ENCODE measurements around the gene DSPP. TPM values are rescaled to one million over a fixed set of nuclear protein-coding genes. Genes with fewer than 3 reads are reported as not detected.

The DSPP gene
- total RNA-seq, 1 donor, result not detected

DNA sequence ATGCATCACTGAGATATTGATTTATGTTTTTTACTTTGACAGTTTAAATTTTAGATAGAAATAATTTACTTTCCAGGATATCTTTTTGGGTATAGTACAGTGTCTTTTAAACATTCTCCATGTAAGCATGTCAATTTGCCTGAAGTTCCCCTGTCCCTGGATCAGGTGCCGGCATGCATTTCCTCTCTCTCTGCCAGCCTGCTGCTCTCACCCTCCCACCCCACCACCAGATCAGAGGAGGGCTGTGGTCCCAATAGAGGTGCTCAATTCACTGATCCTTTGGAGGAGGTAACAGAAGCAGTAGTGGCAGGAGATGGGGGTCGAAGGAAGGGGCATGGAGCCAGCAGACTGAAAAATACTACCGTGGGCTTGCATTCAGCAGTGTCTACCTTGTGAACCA is 28.3 kb upstream of the DSPP start:
- Histone ChIP-seq H3K4me2 (ENCODE audit: insufficient read depth, low read length) (no peak overlapping the region), H3K27ac (ENCODE audit: low read depth, low read length) (no peak overlapping the region), H3K9me3 (ENCODE audit: low read depth, low read length) (no peaks in the 10 kb centered on the region), H4K20me1 (ENCODE audit: insufficient read depth, low read length) (no peaks in the 10 kb centered on the region), H3K4me3 (ENCODE audit: insufficient read depth, low read length) (no peak overlapping the region), H3K79me2 (ENCODE audit: insufficient read depth, low read length) (no peaks in the 10 kb centered on the region), H3K36me3 (ENCODE audit: insufficient read depth, low read length) (no peaks in the 10 kb centered on the region), H2AFZ (ENCODE audit: low read length) (no peak overlapping the region), H3K27me3 (ENCODE audit: insufficient read depth, low read length) (no peaks in the 10 kb centered on the region), H3K4me1 (ENCODE audit: insufficient read depth, low read length) (peaks cover 4% of the 10 kb centered on the region)
- DNase-seq (ENCODE audit: insufficient read length, low spot score, missing footprints), result no peak
- TF ChIP-seq, protein P1, sequence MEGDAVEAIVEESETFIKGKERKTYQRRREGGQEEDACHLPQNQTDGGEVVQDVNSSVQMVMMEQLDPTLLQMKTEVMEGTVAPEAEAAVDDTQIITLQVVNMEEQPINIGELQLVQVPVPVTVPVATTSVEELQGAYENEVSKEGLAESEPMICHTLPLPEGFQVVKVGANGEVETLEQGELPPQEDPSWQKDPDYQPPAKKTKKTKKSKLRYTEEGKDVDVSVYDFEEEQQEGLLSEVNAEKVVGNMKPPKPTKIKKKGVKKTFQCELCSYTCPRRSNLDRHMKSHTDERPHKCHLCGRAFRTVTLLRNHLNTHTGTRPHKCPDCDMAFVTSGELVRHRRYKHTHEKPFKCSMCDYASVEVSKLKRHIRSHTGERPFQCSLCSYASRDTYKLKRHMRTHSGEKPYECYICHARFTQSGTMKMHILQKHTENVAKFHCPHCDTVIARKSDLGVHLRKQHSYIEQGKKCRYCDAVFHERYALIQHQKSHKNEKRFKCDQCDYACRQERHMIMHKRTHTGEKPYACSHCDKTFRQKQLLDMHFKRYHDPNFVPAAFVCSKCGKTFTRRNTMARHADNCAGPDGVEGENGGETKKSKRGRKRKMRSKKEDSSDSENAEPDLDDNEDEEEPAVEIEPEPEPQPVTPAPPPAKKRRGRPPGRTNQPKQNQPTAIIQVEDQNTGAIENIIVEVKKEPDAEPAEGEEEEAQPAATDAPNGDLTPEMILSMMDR (IDR thresholded peaks at IDR 0.05; ENCODE audit: extremely low read depth, low read depth, low read length), result no peak

GRCh38 chr4:87584222-87584908 is 24.0 kb upstream of the DSPP start:
- H2AFZ ChIP-seq (ENCODE audit: low read length), result no peak overlapping the region
- H3K27me3 ChIP-seq (ENCODE audit: insufficient read depth, low read length), result no peaks in the 10 kb centered on the region

DNA sequence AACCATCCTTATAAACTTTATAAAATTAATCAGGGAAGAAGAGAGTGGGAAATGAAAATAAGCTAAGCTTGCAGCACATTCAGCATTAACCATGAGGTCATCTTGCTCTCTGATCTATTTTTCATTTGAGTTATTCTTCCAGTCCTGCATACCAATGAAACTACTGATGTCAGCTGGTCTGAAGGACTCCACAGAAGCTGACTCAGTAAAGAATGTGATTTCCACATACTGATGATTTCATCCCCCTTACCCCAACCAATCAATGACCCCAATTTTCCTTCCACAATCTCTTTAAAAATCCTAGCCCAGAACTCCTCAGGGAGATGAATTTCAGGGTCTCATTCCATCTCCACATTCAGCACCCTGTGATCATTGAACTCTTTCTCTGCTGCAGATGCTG is 18.8 kb upstream of the DSPP start:
- peak overlapping the region; percentile 57 for H3K4me2 ChIP-seq (ENCODE audit: insufficient read depth, low read length)
- no peak overlapping the region for H3K4me3 ChIP-seq (ENCODE audit: insufficient read depth, low read length)
- H3K27ac ChIP-seq (ENCODE audit: low read depth, low read length), result peak overlapping the region; percentile 69

More at GRCh38 chr4:87584222-87584908, 24.0 kb upstream of the DSPP start:
- peaks cover 8% of the 10 kb centered on the region for H3K4me1 ChIP-seq (ENCODE audit: insufficient read depth, low read length)
- H3K4me2 ChIP-seq (ENCODE audit: insufficient read depth, low read length), result no peak overlapping the region
- no peaks in the 10 kb centered on the region for H3K79me2 ChIP-seq (ENCODE audit: insufficient read depth, low read length)
- no peaks in the 10 kb centered on the region for H3K36me3 ChIP-seq (ENCODE audit: insufficient read depth, low read length)
- no peak for DNase-seq (ENCODE audit: insufficient read length, low spot score, missing footprints)
- H4K20me1 ChIP-seq (ENCODE audit: insufficient read depth, low read length), result no peaks in the 10 kb centered on the region
- H3K9me3 ChIP-seq (ENCODE audit: low read depth, low read length), result no peaks in the 10 kb centered on the region
- H3K4me3 ChIP-seq (ENCODE audit: insufficient read depth, low read length), result no peak overlapping the region
- H3K27ac ChIP-seq (ENCODE audit: low read depth, low read length), result no peak overlapping the region
- TF ChIP-seq, protein P1 (IDR thresholded peaks at IDR 0.05; ENCODE audit: extremely low read depth, low read depth, low read length), result no peak

GRCh38 chr4:87592124-87592523 is 16.2 kb upstream of the DSPP start:
- Histone ChIP-seq H4K20me1 (ENCODE audit: insufficient read depth, low read length) (no peaks in the 10 kb centered on the region), H3K9me3 (ENCODE audit: low read depth, low read length) (no peaks in the 10 kb centered on the region), H3K4me3 (ENCODE audit: insufficient read depth, low read length) (no peak overlapping the region), H3K36me3 (ENCODE audit: insufficient read depth, low read length) (no peaks in the 10 kb centered on the region), H3K27me3 (ENCODE audit: insufficient read depth, low read length) (no peaks in the 10 kb centered on the region), H3K4me1 (ENCODE audit: insufficient read depth, low read length) (peaks cover 13% of the 10 kb centered on the region), H3K27ac (ENCODE audit: low read depth, low read length) (no peak overlapping the region), H2AFZ (ENCODE audit: low read length) (no peak overlapping the region), H3K4me2 (ENCODE audit: insufficient read depth, low read length) (no peak overlapping the region), H3K79me2 (ENCODE audit: insufficient read depth, low read length) (no peaks in the 10 kb centered on the region)
- no peak for DNase-seq (ENCODE audit: insufficient read length, low spot score, missing footprints)
- TF ChIP-seq, protein P1 (IDR thresholded peaks at IDR 0.05; ENCODE audit: extremely low read depth, low read depth, low read length), result no peak

More for the DNA sequence above, 18.8 kb upstream of the DSPP start:
- H2AFZ ChIP-seq (ENCODE audit: low read length), result peak overlapping the region; percentile 19
- H3K4me1 ChIP-seq (ENCODE audit: insufficient read depth, low read length), result peaks cover 13% of the 10 kb centered on the region
- H3K9me3 ChIP-seq (ENCODE audit: low read depth, low read length), result no peaks in the 10 kb centered on the region
- DNase-seq (ENCODE audit: insufficient read length, low spot score, missing footprints), result peak; percentile 35
- TF ChIP-seq, protein P1 (IDR thresholded peaks at IDR 0.05; ENCODE audit: extremely low read depth, low read depth, low read length), result no peak
- H3K27me3 ChIP-seq (ENCODE audit: insufficient read depth, low read length), result no peaks in the 10 kb centered on the region
- no peaks in the 10 kb centered on the region for H3K36me3 ChIP-seq (ENCODE audit: insufficient read depth, low read length)
- H3K79me2 ChIP-seq (ENCODE audit: insufficient read depth, low read length), result no peaks in the 10 kb centered on the region
- no peaks in the 10 kb centered on the region for H4K20me1 ChIP-seq (ENCODE audit: insufficient read depth, low read length)
